Caco-2 (cell line): ENCODE results near the gene C5AR1. TPM values are rescaled to one million over a fixed set of nuclear protein-coding genes. Genes with fewer than 3 reads are reported as not detected.
"Not testable (repeated sequence)": the region's sequence is repeated elsewhere in the genome, so short reads cannot be mapped to it uniquely, and the experiment has no call there.

Source experiments
- BruUV-seq: library from RNA; stranded (reverse); fragments of 400-500 nt; replicated peaks from 2 replicates; lab custom pipeline; 2021; lab: Mats Ljungman, UMichigan
- CTCF ChIA-PET: fragments of 300-600 bp; sonication (Branson Sonifier 250); formaldehyde crosslinking; loops from one replicate; lab custom pipeline; 2022; ENCODE audit warnings: antibody characterized with exemption; lab: Charles Lee
- POLR2A ChIA-PET: fragments of 300-600 bp; sonication (Branson Sonifier 250); formaldehyde crosslinking; loops from one replicate; lab custom pipeline; 2022; ENCODE audit warnings: antibody characterized with exemption; lab: Charles Lee
- DNase-seq, 2 experiments: peaks; one replicate each; pipeline versions ENCODE4 v3.0.0 to v3.0.0-alpha.2; 2020 to 2022
- H3K27me3 ChIP-seq: replicated peaks from 2 replicates; pipeline ENCODE4 v1.6.0; 2011; ENCODE audit warnings: low read length; ENCODE audit not compliant: control insufficient read depth, insufficient read depth
- H3K36me3 ChIP-seq: 2 replicates; pipeline ENCODE4 v1.5.1; 2011; ENCODE audit warnings: low read length; ENCODE audit not compliant: control insufficient read depth, insufficient read depth
- H3K4me1 ChIP-seq: fragments of 250-450 bp; sonication (Bioruptor Pico); 2 replicates; pipeline ENCODE4 v1.5.1; 2020; ENCODE audit warnings: mild to moderate bottlenecking
- H3K4me3 ChIP-seq: 2 replicates; pipeline ENCODE4 v1.5.1; 2011; ENCODE audit warnings: low read depth, mild to moderate bottlenecking, control low read depth, low read length
- H3K9me3 ChIP-seq: fragments of 250-450 bp; sonication (Bioruptor Pico); 2 replicates; pipeline ENCODE4 v1.5.1; 2020; ENCODE audit warnings: mild to moderate bottlenecking, moderate library complexity
- H3K27ac Mint-ChIP-seq: one replicate; pipeline ENCODE4 v1.8.0; 2022; ENCODE audit warnings: mixed read lengths; ENCODE audit not compliant: unreplicated experiment
- H3K27me3 Mint-ChIP-seq: one replicate; pipeline ENCODE4 v1.8.0; 2022; ENCODE audit warnings: mixed read lengths; ENCODE audit not compliant: insufficient read depth, unreplicated experiment
- H3K36me3 Mint-ChIP-seq: one replicate; pipeline ENCODE4 v1.8.0; 2022; ENCODE audit warnings: mild to moderate bottlenecking, mixed read lengths; ENCODE audit not compliant: insufficient read depth, unreplicated experiment
- H3K4me1 Mint-ChIP-seq: one replicate; pipeline ENCODE4 v1.8.0; 2022; ENCODE audit warnings: low read depth, mixed read lengths; ENCODE audit not compliant: unreplicated experiment
- H3K4me3 Mint-ChIP-seq: one replicate; pipeline ENCODE4 v1.8.0; 2022; ENCODE audit warnings: mild to moderate bottlenecking, moderate library complexity, mixed read lengths; ENCODE audit not compliant: unreplicated experiment
- H3K9me3 Mint-ChIP-seq: one replicate; pipeline ENCODE4 v1.8.0; 2022; ENCODE audit warnings: mixed read lengths; ENCODE audit not compliant: unreplicated experiment
- intact Hi-C: fragments of 100-400 bp; cut with micrococcal nuclease; formaldehyde crosslinking; loops from one replicate; pipeline ENCODE4 v1.10.0; 2022; ENCODE audit not compliant: unreplicated experiment
- total RNA-seq: library from RNA; stranded (reverse); gene quantifications from 2 replicates; pipeline ENCODE4 v1.2.3, GENCODE V29; 2022
- TF ChIP-seq, protein P1 (sequence below), 2 experiments: fragments of 200-600 bp in 1 of 2; IDR thresholded peaks; 1 replicate in 1 of 2; 2 replicates in 1 of 2; pipeline versions ENCODE4 v1.5.1 to v1.8.0; 2011 to 2022; ENCODE audit warnings: antibody characterized with exemption in 1 of 2, control low read depth in 1 of 2, inconsistent platforms in 1 of 2, low read depth in 1 of 2, low read length in 1 of 2, mild to moderate bottlenecking in 1 of 2, moderate library complexity in 1 of 2; ENCODE audit not compliant: insufficient read depth in 1 of 2, severe bottlenecking in 1 of 2, unreplicated experiment in 1 of 2

C5AR1 gene
- total RNA-seq, 1 experiment from 2014 or later: 0.48 TPM

GRCh38 chr19:47343194-47343802 is 33.6 kb downstream of the C5AR1 start:
- no peak overlapping the region for H3K27ac Mint-ChIP-seq

GRCh38 chr19:47344425-47344824 is 34.8 kb downstream of the C5AR1 start:
- POLR2A ChIA-PET: no interaction called here
- Mint-ChIP-seq H3K4me3 (no peak overlapping the region), H3K4me1 (peaks cover 11% of the 10 kb centered on the region), H3K27me3 (no peaks in the 10 kb centered on the region), H3K9me3 (no peaks in the 10 kb centered on the region), H3K27ac (no peak overlapping the region), H3K36me3 (peaks cover 6% of the 10 kb centered on the region)
- CTCF ChIA-PET: interaction anchor here (0.9 kb wide), 1 partner anchor 47 kb away, joined by 3 read pairs; no protein-coding TSS in a partner anchor
- TF ChIP-seq, protein P1, sequence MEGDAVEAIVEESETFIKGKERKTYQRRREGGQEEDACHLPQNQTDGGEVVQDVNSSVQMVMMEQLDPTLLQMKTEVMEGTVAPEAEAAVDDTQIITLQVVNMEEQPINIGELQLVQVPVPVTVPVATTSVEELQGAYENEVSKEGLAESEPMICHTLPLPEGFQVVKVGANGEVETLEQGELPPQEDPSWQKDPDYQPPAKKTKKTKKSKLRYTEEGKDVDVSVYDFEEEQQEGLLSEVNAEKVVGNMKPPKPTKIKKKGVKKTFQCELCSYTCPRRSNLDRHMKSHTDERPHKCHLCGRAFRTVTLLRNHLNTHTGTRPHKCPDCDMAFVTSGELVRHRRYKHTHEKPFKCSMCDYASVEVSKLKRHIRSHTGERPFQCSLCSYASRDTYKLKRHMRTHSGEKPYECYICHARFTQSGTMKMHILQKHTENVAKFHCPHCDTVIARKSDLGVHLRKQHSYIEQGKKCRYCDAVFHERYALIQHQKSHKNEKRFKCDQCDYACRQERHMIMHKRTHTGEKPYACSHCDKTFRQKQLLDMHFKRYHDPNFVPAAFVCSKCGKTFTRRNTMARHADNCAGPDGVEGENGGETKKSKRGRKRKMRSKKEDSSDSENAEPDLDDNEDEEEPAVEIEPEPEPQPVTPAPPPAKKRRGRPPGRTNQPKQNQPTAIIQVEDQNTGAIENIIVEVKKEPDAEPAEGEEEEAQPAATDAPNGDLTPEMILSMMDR (IDR thresholded peaks at IDR 0.05; ENCODE audit: insufficient read depth in 1 of 2, low read depth in 1 of 2, low read length in 1 of 2, severe bottlenecking in 1 of 2, unreplicated experiment in 1 of 2): no peak
- Histone ChIP-seq H3K27me3 (no peaks in the 10 kb centered on the region), H3K4me3 (no peak overlapping the region), H3K4me1 (no peaks in the 10 kb centered on the region), H3K9me3 (no peaks in the 10 kb centered on the region; the same call in 1 of the 2 replicates), H3K36me3 (no peaks in the 10 kb centered on the region)
- intact Hi-C loops: loop anchor here (10.0 kb wide), 1 partner anchor 80 kb away; no protein-coding TSS in a partner anchor
- no TSS peak for BruUV-seq
- no peak for DNase-seq

More at GRCh38 chr19:47343194-47343802, 33.6 kb downstream of the C5AR1 start:
- ChIA-PET POLR2A (no interaction called here), CTCF (interaction anchor here (0.5 to 0.6 kb wide), 2 partner anchors 48 to 59 kb away, joined by 3 read pairs; no protein-coding TSS in a partner anchor)
- H3K4me1 Mint-ChIP-seq: peaks cover 2% of the 10 kb centered on the region
- DNase-seq: no peak
- no peaks in the 10 kb centered on the region for H3K36me3 ChIP-seq
- TF ChIP-seq, protein P1 (IDR thresholded peaks at IDR 0.05; ENCODE audit: insufficient read depth in 1 of 2, low read depth in 1 of 2, low read length in 1 of 2, severe bottlenecking in 1 of 2, unreplicated experiment in 1 of 2): no peak
- H3K36me3 Mint-ChIP-seq: no peaks in the 10 kb centered on the region
- H3K9me3 Mint-ChIP-seq: no peaks in the 10 kb centered on the region
- H3K27me3 Mint-ChIP-seq: no peaks in the 10 kb centered on the region
- intact Hi-C loops: loop anchor here (10.0 kb wide), 1 partner anchor 82 kb away; no protein-coding TSS in a partner anchor
- no TSS peak for BruUV-seq
- no peaks in the 10 kb centered on the region for H3K4me1 ChIP-seq
- no peaks in the 10 kb centered on the region for H3K27me3 ChIP-seq
- H3K4me3 ChIP-seq: no peak overlapping the region
- H3K4me3 Mint-ChIP-seq: no peak overlapping the region
- H3K9me3 ChIP-seq: no peaks in the 10 kb centered on the region; the same call in 1 of the 2 replicates

DNA sequence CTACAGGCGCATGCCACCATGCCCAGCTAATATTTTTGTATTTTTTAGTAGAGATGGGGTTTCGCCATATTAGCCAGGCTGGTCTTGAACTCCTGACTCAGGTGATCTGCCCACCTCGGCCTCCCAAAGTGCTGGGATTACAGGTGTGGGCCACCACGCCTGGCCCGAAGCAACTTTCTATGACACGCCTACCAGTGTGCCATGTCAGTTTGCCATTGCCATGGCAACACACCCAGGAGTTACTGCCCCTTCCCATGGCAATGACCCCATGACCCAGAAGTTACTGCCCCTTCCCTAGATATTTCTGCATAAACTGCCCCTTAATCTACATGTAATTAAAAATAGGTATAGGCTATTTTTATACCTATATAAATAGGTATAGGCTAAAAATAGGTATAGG is 36.4 kb downstream of the C5AR1 start:
- intact Hi-C loops: loop anchor here (5.0 to 10.0 kb wide), 2 partner anchors 49 to 79 kb away; no protein-coding TSS in a partner anchor
- H3K27ac Mint-ChIP-seq, H3K4me3 Mint-ChIP-seq, H3K36me3 ChIP-seq, H3K4me1 ChIP-seq, H3K27me3 ChIP-seq, POLR2A ChIA-PET, BruUV-seq, CTCF ChIA-PET, DNase-seq, H3K9me3 ChIP-seq, H3K9me3 Mint-ChIP-seq, H3K4me3 ChIP-seq, H3K27me3 Mint-ChIP-seq: not testable (repeated sequence)
- H3K36me3 Mint-ChIP-seq: peaks cover 22% of the 10 kb centered on the region
- H3K4me1 Mint-ChIP-seq: peaks cover 26% of the 10 kb centered on the region
